ENCODE data around the gene OR6C70. TPM values are rescaled to one million over a fixed set of nuclear protein-coding genes. Genes with fewer than 3 reads are reported as not detected.
"Not testable (repeated sequence)": the region's sequence is repeated elsewhere in the genome, so short reads cannot be mapped to it uniquely, and the experiment has no call there.

Gene OR6C70
- total and polyA plus RNA-seq, 4 donors: not detected

GRCh38 chr12:55495490-55495889 lies 25.6 kb upstream of the OR6C70 start:
- Histone ChIP-seq H3K36me3 (ENCODE audit: control insufficient read depth in 4 of 4, insufficient read depth in 3 of 4, low read depth in 1 of 4, low read length in 3 of 4) (no peaks in the 10 kb centered on the region), H3K9ac (ENCODE audit: low read depth in 1 of 2, low read length in 2 of 2) (no peak overlapping the region), H3K27me3 (ENCODE audit: control insufficient read depth in 4 of 4, insufficient read depth in 4 of 4, low read length in 3 of 4) (peaks cover 0 to 2% (median 0%) of the 10 kb centered on the region in 4 donors), H3K9me3 (ENCODE audit: control insufficient read depth in 4 of 4, low read length in 3 of 4) (no peaks in the 10 kb centered on the region), H3K4me1 (ENCODE audit: control insufficient read depth in 4 of 4, insufficient read depth in 4 of 4, low read length in 3 of 4) (no peaks in the 10 kb centered on the region), H3K27ac (ENCODE audit: low read depth in 1 of 2, low read length in 2 of 2) (no peak overlapping the region), H3K4me3 (ENCODE audit: low read depth in 1 of 3, low read length in 3 of 3) (no peak overlapping the region)
- 88% methylated on average over 5 of the region's 5 CpGs for WGBS
- TF ChIP-seq HNF4G (IDR thresholded peaks at IDR 0.05) (no peak), JUND (IDR thresholded peaks at IDR 0.05) (no peak), GABPA (IDR thresholded peaks at IDR 0.05 in 1 of 2, conservative IDR thresholded peaks at IDR 0.05 in 1 of 2) (no peak), REST (IDR thresholded peaks at IDR 0.05) (no peak), FOXA1 (IDR thresholded peaks at IDR 0.05) (no peak), TAF1 (conservative IDR thresholded peaks at IDR 0.05) (no peak), SP1 (IDR thresholded peaks at IDR 0.05) (no peak), YY1 (IDR thresholded peaks at IDR 0.05) (no peak)
- no peak for DNase-seq (ENCODE audit: low spot score)

DNA sequence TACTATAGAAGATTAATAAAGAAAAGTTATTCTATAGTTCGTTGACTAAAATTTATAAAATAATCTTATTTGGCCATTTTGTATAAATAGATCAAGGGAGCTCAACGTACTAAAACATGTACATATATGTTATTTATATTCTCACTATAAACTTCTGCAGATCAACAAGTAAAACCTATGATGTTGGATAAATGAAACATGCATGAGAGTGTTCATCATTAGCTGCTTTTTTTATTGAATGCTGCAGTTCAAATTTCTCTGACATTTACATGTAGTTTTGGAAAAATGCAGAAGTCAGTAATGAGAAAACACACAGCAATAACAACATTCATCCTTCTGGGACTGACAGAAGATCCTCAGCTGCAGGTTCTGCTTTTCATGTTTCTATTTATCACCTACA lies 22.1 kb upstream of the OR6C70 start, which contains the start of gene OR6C68:
TSS of gene OR6C68 (plus strand) at position 301 of the 400 bp plus-strand sequence. CDS start at position 301, 0 bp downstream.
- Histone ChIP-seq H3K4me1 (ENCODE audit: control insufficient read depth in 4 of 4, insufficient read depth in 4 of 4, low read length in 3 of 4) (no peaks in the 10 kb centered on the region), H3K9ac (ENCODE audit: low read depth in 1 of 2, low read length in 2 of 2) (no peak within 1 kb of the TSS), H3K27me3 (ENCODE audit: control insufficient read depth in 4 of 4, insufficient read depth in 4 of 4, low read length in 3 of 4) (no peaks in the 10 kb centered on the region), H3K36me3 (ENCODE audit: control insufficient read depth in 4 of 4, insufficient read depth in 3 of 4, low read depth in 1 of 4, low read length in 3 of 4) (no peaks in the 10 kb centered on the region), H3K27ac (ENCODE audit: low read depth in 1 of 2, low read length in 2 of 2) (no peak within 1 kb of the TSS), H3K4me3 (ENCODE audit: low read depth in 1 of 3, low read length in 3 of 3) (no peak within 1 kb of the TSS), H3K9me3 (ENCODE audit: control insufficient read depth in 4 of 4, low read length in 3 of 4) (no peaks in the 10 kb centered on the region)
- 71% methylated on average over 2 of the region's 2 CpGs for WGBS
- TF ChIP-seq, protein P1, sequence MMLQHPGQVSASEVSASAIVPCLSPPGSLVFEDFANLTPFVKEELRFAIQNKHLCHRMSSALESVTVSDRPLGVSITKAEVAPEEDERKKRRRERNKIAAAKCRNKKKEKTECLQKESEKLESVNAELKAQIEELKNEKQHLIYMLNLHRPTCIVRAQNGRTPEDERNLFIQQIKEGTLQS (IDR thresholded peaks at IDR 0.05): no peak
- TF ChIP-seq EGR1 (IDR thresholded peaks at IDR 0.05; ENCODE audit: low read depth in 2 of 2) (no peak), YY1 (IDR thresholded peaks at IDR 0.05) (no peak), TAF1 (conservative IDR thresholded peaks at IDR 0.05) (no peak), MAX (IDR thresholded peaks at IDR 0.05) (no peak), JUND (IDR thresholded peaks at IDR 0.05) (no peak), NR2F2 (IDR thresholded peaks at IDR 0.05) (no peak), SP1 (IDR thresholded peaks at IDR 0.05) (no peak), GABPA (IDR thresholded peaks at IDR 0.05 in 1 of 2, conservative IDR thresholded peaks at IDR 0.05 in 1 of 2) (no peak), FOXA1 (IDR thresholded peaks at IDR 0.05) (no peak), REST (IDR thresholded peaks at IDR 0.05) (no peak), HNF4A (conservative IDR thresholded peaks at IDR 0.05) (no peak), FOXA2 (IDR thresholded peaks at IDR 0.05) (no peak), RXRA (IDR thresholded peaks at IDR 0.05) (no peak)
- TF ChIP-seq, protein P2, sequence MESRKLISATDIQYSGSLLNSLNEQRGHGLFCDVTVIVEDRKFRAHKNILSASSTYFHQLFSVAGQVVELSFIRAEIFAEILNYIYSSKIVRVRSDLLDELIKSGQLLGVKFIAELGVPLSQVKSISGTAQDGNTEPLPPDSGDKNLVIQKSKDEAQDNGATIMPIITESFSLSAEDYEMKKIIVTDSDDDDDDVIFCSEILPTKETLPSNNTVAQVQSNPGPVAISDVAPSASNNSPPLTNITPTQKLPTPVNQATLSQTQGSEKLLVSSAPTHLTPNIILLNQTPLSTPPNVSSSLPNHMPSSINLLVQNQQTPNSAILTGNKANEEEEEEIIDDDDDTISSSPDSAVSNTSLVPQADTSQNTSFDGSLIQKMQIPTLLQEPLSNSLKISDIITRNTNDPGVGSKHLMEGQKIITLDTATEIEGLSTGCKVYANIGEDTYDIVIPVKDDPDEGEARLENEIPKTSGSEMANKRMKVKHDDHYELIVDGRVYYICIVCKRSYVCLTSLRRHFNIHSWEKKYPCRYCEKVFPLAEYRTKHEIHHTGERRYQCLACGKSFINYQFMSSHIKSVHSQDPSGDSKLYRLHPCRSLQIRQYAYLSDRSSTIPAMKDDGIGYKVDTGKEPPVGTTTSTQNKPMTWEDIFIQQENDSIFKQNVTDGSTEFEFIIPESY (IDR thresholded peaks at IDR 0.05): no peak
- DNase-seq (ENCODE audit: low spot score): no peak

DNA sequence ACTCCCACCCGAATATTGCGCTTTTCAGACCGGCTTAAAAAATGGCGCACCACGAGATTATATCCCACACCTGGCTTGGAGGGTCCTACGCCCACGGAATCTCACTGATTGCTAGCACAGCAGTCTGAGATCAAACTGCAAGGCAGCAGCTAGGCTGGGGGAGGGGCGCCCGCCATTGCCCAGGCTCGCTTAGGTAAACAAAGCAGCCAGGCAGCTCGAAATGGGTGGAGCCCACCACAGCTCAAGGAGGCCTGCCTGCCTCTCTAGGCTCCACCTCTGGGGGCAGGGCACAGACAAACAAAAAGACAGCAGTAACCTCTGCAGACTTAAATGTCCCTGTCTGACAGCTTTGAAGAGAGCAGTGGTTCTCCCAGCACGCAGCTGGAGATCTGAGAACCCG lies 14.3 kb upstream of the OR6C70 start:
- not testable (repeated sequence) for H3K36me3 ChIP-seq (ENCODE audit: control insufficient read depth in 4 of 4, insufficient read depth in 3 of 4, low read depth in 1 of 4, low read length in 3 of 4); DNase-seq (ENCODE audit: low spot score)
- WGBS: 65% methylated on average over 11 of the region's 13 CpGs

More for the DNA sequence above, 14.3 kb upstream of the OR6C70 start:
- not testable (repeated sequence) for H3K9me3 ChIP-seq (ENCODE audit: control insufficient read depth in 4 of 4, low read length in 3 of 4); H3K4me1 ChIP-seq (ENCODE audit: control insufficient read depth in 4 of 4, insufficient read depth in 4 of 4, low read length in 3 of 4); H3K9ac ChIP-seq (ENCODE audit: low read depth in 1 of 2, low read length in 2 of 2); H3K27me3 ChIP-seq (ENCODE audit: control insufficient read depth in 4 of 4, insufficient read depth in 4 of 4, low read length in 3 of 4); H3K4me3 ChIP-seq (ENCODE audit: low read depth in 1 of 3, low read length in 3 of 3); H3K27ac ChIP-seq (ENCODE audit: low read depth in 1 of 2, low read length in 2 of 2)

All from liver (tissue), 9 donors.